HTERT RPE-1 (cell line): ENCODE results near the gene DPM2.

Source experiments
- in situ Hi-C: fragments of 300-500 bp; cut with MboI; formaldehyde crosslinking; loops from 4 replicates; pipeline ENCODE4 v1.14.3; 2020; ENCODE audit warnings: low sequenced_read_pairs

Gene DPM2

GRCh38 chr9:127938298-127938690, 640 bp upstream of the DPM2 start:
- in situ Hi-C loops, result no loop called here

- in situ Hi-C loops, result no loop called here
These were observed 632 bp downstream of the DPM2 start for GRCh38 chr9:127937056-127937387.

- in situ Hi-C loops, result no loop called here
These were observed 1.3 kb downstream of the DPM2 start for GRCh38 chr9:127936347-127936852.

- in situ Hi-C loops, result no loop called here
These were observed 1.9 kb downstream of the DPM2 start for GRCh38 chr9:127935765-127936221.

GRCh38 chr9:127934986-127935385, 2.7 kb downstream of the DPM2 start:
- in situ Hi-C loops, result no loop called here

- in situ Hi-C loops, result no loop called here
These were observed 3.4 kb downstream of the DPM2 start for GRCh38 chr9:127934248-127934647.

- in situ Hi-C loops, result no loop called here
These were observed 6.4 kb downstream of the DPM2 start for GRCh38 chr9:127931092-127931881.

GRCh38 chr9:127930231-127931091, 7.2 kb downstream of the DPM2 start, which contains the start of gene PIP5KL1:
TSS of gene PIP5KL1 (minus strand) at chr9:127930777. CDS start at chr9:127930752, 25 bp downstream.
- in situ Hi-C loops, result no loop called here

- in situ Hi-C loops, result no loop called here
These were observed 8.1 kb downstream of the DPM2 start for GRCh38 chr9:127929625-127929979.

- in situ Hi-C loops, result no loop called here
These were observed 8.7 kb downstream of the DPM2 start for GRCh38 chr9:127928676-127929624.

- in situ Hi-C loops, result no loop called here
These were observed 9.5 kb downstream of the DPM2 start for GRCh38 chr9:127927988-127928675.

- in situ Hi-C loops, result no loop called here
These were observed 10.3 kb downstream of the DPM2 start for GRCh38 chr9:127927201-127927987.

- in situ Hi-C loops, result no loop called here
These were observed 10.8 kb downstream of the DPM2 start for GRCh38 chr9:127926906-127927200.

GRCh38 chr9:127925959-127926905, 11.4 kb downstream of the DPM2 start:
- in situ Hi-C loops, result no loop called here

- in situ Hi-C loops, result no loop called here
These were observed 12.8 kb downstream of the DPM2 start for GRCh38 chr9:127924736-127925444.

GRCh38 chr9:127923771-127924170, 13.9 kb downstream of the DPM2 start:
- in situ Hi-C loops, result no loop called here

- in situ Hi-C loops, result no loop called here
These were observed 14.6 kb downstream of the DPM2 start for GRCh38 chr9:127923046-127923445.
